SH-SY5Y (cell line): ENCODE data around the gene NDFIP2.

Experiments used
- GATA2 ChIP-seq: IDR thresholded peaks from 2 replicates; pipeline ENCODE4 v1.6.1; 2011; ENCODE audit warnings: mild to moderate bottlenecking, low read depth, low read length
- GATA3 ChIP-seq: IDR thresholded peaks from 2 replicates; pipeline ENCODE4 v1.6.1; 2011; ENCODE audit warnings: low read depth, mild to moderate bottlenecking, low read length, moderate library complexity

DNA sequence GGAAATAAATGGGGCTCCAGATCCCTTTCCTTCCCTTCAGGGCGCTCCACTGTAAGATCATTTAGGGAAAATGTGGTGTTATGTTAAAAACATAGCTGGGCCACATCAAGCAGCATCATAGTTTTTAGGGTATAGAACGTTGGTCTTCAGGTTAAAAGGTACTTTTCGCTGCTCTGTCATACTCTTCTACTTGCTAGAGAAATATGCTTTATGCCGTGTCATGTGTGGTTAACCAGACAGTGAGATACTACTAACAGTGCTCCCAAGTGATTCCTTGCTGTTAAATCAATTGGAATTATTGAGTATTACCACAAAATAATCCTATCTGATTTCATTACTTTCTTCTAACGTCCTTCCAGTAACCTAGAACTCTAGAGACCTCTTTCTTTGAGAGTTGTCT is 1.1 kb upstream of the NDFIP2 start:
- TF ChIP-seq GATA2 (no peak), GATA3 (no peak)
